HepG2 (cell line): Measurements from ENCODE around the gene MTHFD1L. TPM values are rescaled to one million over a fixed set of nuclear protein-coding genes. Genes with fewer than 3 reads are reported as not detected.

Experiments used
- ARNTL ChIP-seq: sonication (generic); formaldehyde crosslinking; IDR thresholded peaks from 2 replicates; pipeline ENCODE4 v1.4.0; 2020; ENCODE audit warnings: mild to moderate bottlenecking, missing genetic modification reagents
- KAT7 ChIP-seq: IDR thresholded peaks from 2 replicates; pipeline ENCODE4 v1.6.1; 2018; ENCODE audit warnings: borderline replicate concordance, missing compliant biosample characterization
- NFYC ChIP-seq: IDR thresholded peaks from 2 replicates; pipeline ENCODE4 v1.6.1; 2016; ENCODE audit warnings: missing genetic modification reagents, missing compliant biosample characterization
- SMARCC2 ChIP-seq: fragments of 450-650 bp; IDR thresholded peaks from 2 replicates; pipeline ENCODE4 v1.6.1; 2017; ENCODE audit warnings: antibody characterized with exemption, mild to moderate bottlenecking
- TCF7 ChIP-seq: sonication (generic); IDR thresholded peaks from 2 replicates; pipeline ENCODE4 v1.6.1; 2016; ENCODE audit warnings: antibody characterized with exemption, low read depth
- YY1 ChIP-seq: IDR thresholded peaks from 2 replicates; pipeline ENCODE4 v1.6.1; 2011; ENCODE audit warnings: low read length, low read depth, moderate library complexity, mild to moderate bottlenecking; ENCODE audit not compliant: insufficient read depth, insufficient replicate concordance
- ZNF17 ChIP-seq: sonication (generic); formaldehyde crosslinking; IDR thresholded peaks from 2 replicates; pipeline ENCODE4 v1.5.0; 2020; ENCODE audit warnings: mild to moderate bottlenecking, missing genetic modification reagents
- ZNF180 ChIP-seq: sonication (generic); formaldehyde crosslinking; IDR thresholded peaks from 2 replicates; pipeline ENCODE4 v1.4.0; 2020; ENCODE audit warnings: low read depth, missing genetic modification reagents, borderline replicate concordance
- ZNF335 ChIP-seq: sonication (generic); formaldehyde crosslinking; IDR thresholded peaks from 2 replicates; pipeline ENCODE4 v1.4.0; 2020; ENCODE audit warnings: missing genetic modification reagents
- ZNF564 ChIP-seq: sonication (generic); formaldehyde crosslinking; IDR thresholded peaks from 2 replicates; pipeline ENCODE4 v1.8.1; 2023; ENCODE audit warnings: mild to moderate bottlenecking, missing genetic modification reagents
- ZNF678 ChIP-seq: sonication (generic); formaldehyde crosslinking; IDR thresholded peaks from 2 replicates; pipeline ENCODE4 v1.4.0; 2020; ENCODE audit warnings: mild to moderate bottlenecking, missing genetic modification reagents
- polyA plus RNA-seq, 8 experiments: library from polyadenylated mRNA; depleted of rRNA in 3 of 8; stranded (reverse) in 7 of 8; unstranded in 1 of 8; fragments of >200 nt; fragmentation: Illumina TruSeq in 4 of 8; extraction: Trizol in 4 of 8; gene quantifications; 2 replicates each; pipeline versions ENCODE4 v1.2.1 to v1.2.3, GENCODE V29; 2011 to 2016; ENCODE audit warnings: low read depth in 4 of 8, missing spikeins in 1 of 8, mixed read lengths in 1 of 8; ENCODE audit not compliant: insufficient read depth in 1 of 8
- total RNA-seq, 5 experiments: library from RNA; depleted of rRNA; stranded (reverse); fragments of >200 nt; fragmentation: Illumina TruSeq; extraction: Trizol; gene quantifications; 2 replicates each; pipeline ENCODE4 v1.2.3, GENCODE V29; 2016; ENCODE audit warnings: low read depth in 1 of 5
- TF ChIP-seq, protein P1 (sequence below): sonication (generic); formaldehyde crosslinking; IDR thresholded peaks from 2 replicates; pipeline ENCODE4 v1.4.0; 2020; ENCODE audit warnings: missing genetic modification reagents; ENCODE audit errors: not compliant biosample characterization
- TF ChIP-seq, protein P2 (sequence below): sonication (generic); formaldehyde crosslinking; IDR thresholded peaks from 2 replicates; pipeline ENCODE4 v1.4.0; 2020; ENCODE audit warnings: missing genetic modification reagents
- TF ChIP-seq, protein P3 (sequence below): sonication (generic); formaldehyde crosslinking; IDR thresholded peaks from 2 replicates; pipeline ENCODE4 v1.4.0; 2020; ENCODE audit warnings: missing genetic modification reagents
- TF ChIP-seq, protein P4 (sequence below): sonication (generic); formaldehyde crosslinking; IDR thresholded peaks from 2 replicates; pipeline ENCODE4 v1.4.0; 2020; ENCODE audit warnings: missing genetic modification reagents
- TF ChIP-seq, protein P5 (sequence below): sonication (generic); formaldehyde crosslinking; IDR thresholded peaks from 2 replicates; pipeline ENCODE4 v1.4.0; 2020; ENCODE audit warnings: missing genetic modification reagents
- TF ChIP-seq, protein P6 (sequence below): sonication (generic); formaldehyde crosslinking; IDR thresholded peaks from 2 replicates; pipeline ENCODE4 v1.8.1; 2023; ENCODE audit warnings: missing genetic modification reagents, mild to moderate bottlenecking, borderline replicate concordance

MTHFD1L gene
- total and polyA plus RNA-seq, 2 of the 13 experiments (the other 11 are each of a cell fraction or from before 2014, with no cell fraction given): 24.0 to 39.6 TPM

DNA sequence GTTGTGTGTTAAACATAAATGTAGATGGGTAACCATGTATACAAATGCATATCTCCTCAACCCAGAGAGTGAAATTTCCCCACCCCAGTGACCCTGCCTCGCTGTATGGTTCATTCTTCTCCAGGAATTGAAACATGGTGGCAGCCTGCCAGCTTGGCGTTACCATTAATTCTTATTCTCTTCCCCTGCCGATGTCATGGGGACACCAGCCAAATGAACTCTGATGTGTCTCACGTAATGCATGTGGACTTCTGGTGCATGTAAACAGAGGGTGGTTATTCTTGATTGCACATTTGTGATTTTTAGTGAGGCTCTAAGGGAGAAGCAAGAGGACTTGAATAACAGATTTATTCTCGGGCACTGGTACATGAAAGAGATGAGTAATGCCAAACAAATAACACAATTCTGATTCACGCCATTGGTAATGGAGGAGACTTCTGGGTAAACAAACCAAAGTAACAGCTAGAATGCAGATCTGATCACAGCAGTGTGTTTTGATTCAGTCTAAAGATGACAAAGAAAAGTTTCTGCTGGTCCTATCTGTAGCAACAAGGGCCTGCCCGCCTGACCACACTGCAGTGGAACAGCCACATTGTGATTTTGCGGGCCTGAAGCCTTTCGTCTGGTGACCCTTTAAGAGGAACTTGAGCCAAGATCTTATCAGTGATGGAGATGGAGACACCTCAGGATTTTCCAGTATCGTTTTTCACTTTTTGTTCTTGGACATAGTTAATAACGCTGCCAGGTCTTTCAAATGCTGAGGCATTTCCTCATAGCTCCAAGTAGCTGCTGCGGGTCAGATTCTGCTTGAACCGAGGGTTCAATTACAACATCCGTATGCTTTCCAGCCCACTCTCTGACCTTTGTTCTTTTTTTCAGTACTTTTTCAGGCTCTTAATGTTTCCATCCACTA is 202.4 kb downstream of the MTHFD1L start (continued):
- TF ChIP-seq, protein P1, sequence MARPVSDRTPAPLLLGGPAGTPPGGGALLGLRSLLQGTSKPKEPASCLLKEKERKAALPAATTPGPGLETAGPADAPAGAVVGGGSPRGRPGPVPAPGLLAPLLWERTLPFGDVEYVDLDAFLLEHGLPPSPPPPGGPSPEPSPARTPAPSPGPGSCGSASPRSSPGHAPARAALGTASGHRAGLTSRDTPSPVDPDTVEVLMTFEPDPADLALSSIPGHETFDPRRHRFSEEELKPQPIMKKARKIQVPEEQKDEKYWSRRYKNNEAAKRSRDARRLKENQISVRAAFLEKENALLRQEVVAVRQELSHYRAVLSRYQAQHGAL: no peak
- TF ChIP-seq TCF7: peak; percentile 85
- TF ChIP-seq ZNF335: peak; percentile 46; the same call in 1 of the 2 replicates
- TF ChIP-seq, protein P2, sequence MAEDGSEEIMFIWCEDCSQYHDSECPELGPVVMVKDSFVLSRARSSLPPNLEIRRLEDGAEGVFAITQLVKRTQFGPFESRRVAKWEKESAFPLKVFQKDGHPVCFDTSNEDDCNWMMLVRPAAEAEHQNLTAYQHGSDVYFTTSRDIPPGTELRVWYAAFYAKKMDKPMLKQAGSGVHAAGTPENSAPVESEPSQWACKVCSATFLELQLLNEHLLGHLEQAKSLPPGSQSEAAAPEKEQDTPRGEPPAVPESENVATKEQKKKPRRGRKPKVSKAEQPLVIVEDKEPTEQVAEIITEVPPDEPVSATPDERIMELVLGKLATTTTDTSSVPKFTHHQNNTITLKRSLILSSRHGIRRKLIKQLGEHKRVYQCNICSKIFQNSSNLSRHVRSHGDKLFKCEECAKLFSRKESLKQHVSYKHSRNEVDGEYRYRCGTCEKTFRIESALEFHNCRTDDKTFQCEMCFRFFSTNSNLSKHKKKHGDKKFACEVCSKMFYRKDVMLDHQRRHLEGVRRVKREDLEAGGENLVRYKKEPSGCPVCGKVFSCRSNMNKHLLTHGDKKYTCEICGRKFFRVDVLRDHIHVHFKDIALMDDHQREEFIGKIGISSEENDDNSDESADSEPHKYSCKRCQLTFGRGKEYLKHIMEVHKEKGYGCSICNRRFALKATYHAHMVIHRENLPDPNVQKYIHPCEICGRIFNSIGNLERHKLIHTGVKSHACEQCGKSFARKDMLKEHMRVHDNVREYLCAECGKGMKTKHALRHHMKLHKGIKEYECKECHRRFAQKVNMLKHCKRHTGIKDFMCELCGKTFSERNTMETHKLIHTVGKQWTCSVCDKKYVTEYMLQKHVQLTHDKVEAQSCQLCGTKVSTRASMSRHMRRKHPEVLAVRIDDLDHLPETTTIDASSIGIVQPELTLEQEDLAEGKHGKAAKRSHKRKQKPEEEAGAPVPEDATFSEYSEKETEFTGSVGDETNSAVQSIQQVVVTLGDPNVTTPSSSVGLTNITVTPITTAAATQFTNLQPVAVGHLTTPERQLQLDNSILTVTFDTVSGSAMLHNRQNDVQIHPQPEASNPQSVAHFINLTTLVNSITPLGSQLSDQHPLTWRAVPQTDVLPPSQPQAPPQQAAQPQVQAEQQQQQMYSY (CRISPR knock-in tag): no peak
- no peak for TF ChIP-seq ZNF17 (CRISPR knock-in tag)
- peak; percentile 41; the same call in 1 of the 2 replicates for TF ChIP-seq ARNTL (CRISPR knock-in tag)
- no peak for TF ChIP-seq KAT7 (CRISPR knock-in tag)
- TF ChIP-seq, protein P3, sequence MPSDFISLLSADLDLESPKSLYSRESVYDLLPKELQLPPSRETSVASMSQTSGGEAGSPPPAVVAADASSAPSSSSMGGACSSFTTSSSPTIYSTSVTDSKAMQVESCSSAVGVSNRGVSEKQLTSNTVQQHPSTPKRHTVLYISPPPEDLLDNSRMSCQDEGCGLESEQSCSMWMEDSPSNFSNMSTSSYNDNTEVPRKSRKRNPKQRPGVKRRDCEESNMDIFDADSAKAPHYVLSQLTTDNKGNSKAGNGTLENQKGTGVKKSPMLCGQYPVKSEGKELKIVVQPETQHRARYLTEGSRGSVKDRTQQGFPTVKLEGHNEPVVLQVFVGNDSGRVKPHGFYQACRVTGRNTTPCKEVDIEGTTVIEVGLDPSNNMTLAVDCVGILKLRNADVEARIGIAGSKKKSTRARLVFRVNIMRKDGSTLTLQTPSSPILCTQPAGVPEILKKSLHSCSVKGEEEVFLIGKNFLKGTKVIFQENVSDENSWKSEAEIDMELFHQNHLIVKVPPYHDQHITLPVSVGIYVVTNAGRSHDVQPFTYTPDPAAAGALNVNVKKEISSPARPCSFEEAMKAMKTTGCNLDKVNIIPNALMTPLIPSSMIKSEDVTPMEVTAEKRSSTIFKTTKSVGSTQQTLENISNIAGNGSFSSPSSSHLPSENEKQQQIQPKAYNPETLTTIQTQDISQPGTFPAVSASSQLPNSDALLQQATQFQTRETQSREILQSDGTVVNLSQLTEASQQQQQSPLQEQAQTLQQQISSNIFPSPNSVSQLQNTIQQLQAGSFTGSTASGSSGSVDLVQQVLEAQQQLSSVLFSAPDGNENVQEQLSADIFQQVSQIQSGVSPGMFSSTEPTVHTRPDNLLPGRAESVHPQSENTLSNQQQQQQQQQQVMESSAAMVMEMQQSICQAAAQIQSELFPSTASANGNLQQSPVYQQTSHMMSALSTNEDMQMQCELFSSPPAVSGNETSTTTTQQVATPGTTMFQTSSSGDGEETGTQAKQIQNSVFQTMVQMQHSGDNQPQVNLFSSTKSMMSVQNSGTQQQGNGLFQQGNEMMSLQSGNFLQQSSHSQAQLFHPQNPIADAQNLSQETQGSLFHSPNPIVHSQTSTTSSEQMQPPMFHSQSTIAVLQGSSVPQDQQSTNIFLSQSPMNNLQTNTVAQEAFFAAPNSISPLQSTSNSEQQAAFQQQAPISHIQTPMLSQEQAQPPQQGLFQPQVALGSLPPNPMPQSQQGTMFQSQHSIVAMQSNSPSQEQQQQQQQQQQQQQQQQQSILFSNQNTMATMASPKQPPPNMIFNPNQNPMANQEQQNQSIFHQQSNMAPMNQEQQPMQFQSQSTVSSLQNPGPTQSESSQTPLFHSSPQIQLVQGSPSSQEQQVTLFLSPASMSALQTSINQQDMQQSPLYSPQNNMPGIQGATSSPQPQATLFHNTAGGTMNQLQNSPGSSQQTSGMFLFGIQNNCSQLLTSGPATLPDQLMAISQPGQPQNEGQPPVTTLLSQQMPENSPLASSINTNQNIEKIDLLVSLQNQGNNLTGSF (CRISPR knock-in tag): no peak
- TF ChIP-seq ZNF180 (CRISPR knock-in tag): no peak
- 0 out of 2 replicates have a peak, but pooled peaks have one; percentile 40 for TF ChIP-seq ZNF678 (CRISPR knock-in tag)
- no peak for TF ChIP-seq NFYC (CRISPR knock-in tag)
- TF ChIP-seq, protein P4, sequence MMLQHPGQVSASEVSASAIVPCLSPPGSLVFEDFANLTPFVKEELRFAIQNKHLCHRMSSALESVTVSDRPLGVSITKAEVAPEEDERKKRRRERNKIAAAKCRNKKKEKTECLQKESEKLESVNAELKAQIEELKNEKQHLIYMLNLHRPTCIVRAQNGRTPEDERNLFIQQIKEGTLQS (CRISPR knock-in tag): peak; percentile 63; the same call in 1 of the 2 replicates
- no peak for TF ChIP-seq ZNF564 (CRISPR knock-in tag)
- TF ChIP-seq, protein P5, sequence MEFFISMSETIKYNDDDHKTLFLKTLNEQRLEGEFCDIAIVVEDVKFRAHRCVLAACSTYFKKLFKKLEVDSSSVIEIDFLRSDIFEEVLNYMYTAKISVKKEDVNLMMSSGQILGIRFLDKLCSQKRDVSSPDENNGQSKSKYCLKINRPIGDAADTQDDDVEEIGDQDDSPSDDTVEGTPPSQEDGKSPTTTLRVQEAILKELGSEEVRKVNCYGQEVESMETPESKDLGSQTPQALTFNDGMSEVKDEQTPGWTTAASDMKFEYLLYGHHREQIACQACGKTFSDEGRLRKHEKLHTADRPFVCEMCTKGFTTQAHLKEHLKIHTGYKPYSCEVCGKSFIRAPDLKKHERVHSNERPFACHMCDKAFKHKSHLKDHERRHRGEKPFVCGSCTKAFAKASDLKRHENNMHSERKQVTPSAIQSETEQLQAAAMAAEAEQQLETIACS (CRISPR knock-in tag): no peak
- peak; percentile 70; the same call in 1 of the 2 replicates for TF ChIP-seq SMARCC2
- TF ChIP-seq, protein P6, sequence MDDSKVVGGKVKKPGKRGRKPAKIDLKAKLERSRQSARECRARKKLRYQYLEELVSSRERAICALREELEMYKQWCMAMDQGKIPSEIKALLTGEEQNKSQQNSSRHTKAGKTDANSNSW (CRISPR knock-in tag): no peak
- peak; percentile 21 for TF ChIP-seq YY1
